Measurements from ENCODE around the gene RBPMS2.

The RBPMS2 gene

GRCh38 chr15:64783796-64784195, 8.4 kb upstream of the RBPMS2 start:
- DNase-seq (ENCODE audit: low spot score): no peak

- no peak for DNase-seq (ENCODE audit: low spot score)
These were observed 7.4 kb upstream of the RBPMS2 start for GRCh38 chr15:64782751-64783150.

DNA sequence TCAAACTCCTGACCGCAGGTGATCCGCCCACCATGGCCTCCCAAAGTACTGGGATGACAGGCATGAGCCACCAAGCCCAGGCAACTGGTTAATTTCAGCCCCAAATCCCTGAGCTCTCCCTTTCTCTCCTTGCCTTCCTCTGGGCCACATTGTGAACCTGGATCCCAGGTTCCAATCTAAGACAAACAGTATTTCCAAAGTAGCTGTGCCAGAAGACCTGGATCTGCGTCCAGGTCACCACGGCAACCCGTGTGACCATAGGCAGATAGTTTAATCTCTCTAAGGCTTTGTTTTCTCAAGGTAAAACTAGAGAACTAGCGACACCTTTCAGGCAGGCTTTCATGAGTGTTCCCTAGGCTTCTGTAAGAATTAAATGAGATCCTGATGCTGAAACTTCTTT, 5.9 kb upstream of the RBPMS2 start:
- no peak for DNase-seq (ENCODE audit: low spot score)

GRCh38 chr15:64780600-64781156, 5.3 kb upstream of the RBPMS2 start:
- no peak for DNase-seq (ENCODE audit: low spot score)

- no peak for DNase-seq (ENCODE audit: low spot score)
These were observed 4.2 kb upstream of the RBPMS2 start for GRCh38 chr15:64779630-64780029.

DNA sequence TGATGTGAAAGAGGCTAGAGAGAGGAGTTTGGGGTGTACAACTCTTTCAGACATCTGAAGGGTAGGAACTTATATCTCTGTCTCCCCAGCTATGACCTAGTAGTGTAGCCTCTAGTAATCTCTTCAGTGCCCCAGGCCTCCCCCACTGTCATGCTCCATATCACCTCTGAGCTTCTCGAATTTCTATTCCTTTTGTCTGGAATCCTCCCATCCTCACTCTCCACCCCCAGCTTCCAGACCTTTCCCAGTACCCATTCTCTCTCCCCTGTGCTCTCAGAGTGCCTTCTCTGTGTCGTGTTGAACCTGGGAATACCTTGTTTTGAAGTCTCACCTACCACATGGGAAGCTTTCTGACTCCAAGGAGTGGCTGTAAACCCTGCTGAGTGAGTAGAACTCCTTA, 3.6 kb upstream of the RBPMS2 start:
- no peak for DNase-seq (ENCODE audit: low spot score)

DNA sequence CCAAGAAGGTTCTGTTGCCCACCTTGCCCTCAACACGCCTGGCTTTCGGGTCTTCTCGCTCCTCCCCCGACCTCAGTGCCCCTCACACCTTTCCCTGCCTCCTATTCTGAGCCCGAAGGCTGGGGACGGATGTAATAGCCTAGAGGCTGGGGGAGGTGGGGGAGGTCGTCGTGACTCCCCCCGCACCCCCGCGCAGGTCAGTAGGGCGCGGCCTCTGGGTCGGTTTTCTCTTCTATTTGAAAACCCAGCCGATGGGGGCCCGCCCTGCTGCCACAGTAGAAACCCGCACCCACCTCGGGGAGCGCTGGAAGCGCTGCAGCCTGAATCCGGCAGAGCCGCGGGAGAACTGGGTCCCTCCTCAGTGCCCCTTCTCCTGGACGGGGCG, 1.0 kb upstream of the RBPMS2 start:
- no peak for DNase-seq (ENCODE audit: low spot score)

DNA sequence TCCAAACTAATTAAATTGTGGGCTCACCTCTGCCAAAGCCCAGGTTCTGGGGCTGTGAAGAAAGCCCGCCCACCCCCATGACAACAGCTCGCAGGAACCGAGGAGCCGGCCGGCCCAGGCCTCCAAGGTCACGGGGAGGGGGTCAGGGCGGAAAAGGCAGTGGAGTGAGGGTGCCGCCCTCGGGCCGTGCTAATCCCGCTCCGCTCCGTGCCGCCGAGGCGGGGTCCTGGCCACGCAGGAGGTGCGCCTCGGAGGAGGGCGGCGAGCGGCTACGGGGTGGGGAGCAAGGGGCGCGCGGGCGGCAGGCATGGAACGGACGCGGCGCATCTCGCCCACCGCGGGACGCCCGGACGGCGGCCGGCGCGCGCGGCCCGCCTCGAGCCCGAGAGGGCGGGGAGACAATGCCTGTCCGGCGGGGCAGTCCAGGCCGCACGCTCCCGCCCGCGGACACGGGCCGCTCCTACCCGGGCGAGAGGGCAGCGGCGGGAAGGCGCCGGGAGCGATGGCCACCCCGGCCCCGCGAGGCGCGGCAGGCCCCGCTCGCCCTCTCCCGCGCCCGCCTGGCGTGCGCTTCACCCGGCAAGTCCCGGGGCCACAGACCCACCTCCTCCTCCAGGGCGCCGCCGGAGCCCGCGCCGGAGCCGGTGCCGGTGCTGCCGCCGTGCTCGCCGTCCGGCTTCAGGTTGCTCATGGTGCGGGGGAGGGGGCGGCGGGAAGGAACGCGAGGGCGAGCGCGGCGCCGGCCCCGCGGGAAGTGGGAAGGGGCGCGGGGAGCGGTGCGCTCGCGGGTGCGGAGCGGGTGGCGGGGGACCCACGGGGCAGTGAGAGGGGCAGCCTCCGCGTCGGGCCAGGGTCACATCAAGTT, 528 bp downstream of the RBPMS2 start:
- DNase-seq (ENCODE audit: low spot score): no peak

GRCh38 chr15:64774037-64774628, 1.3 kb downstream of the RBPMS2 start:
- no peak for DNase-seq (ENCODE audit: low spot score)

GRCh38 chr15:64773606-64774005, 1.8 kb downstream of the RBPMS2 start:
- no peak for DNase-seq (ENCODE audit: low spot score)

GRCh38 chr15:64772964-64773363, 2.4 kb downstream of the RBPMS2 start:
- no peak for DNase-seq (ENCODE audit: low spot score)

- no peak for DNase-seq (ENCODE audit: low spot score)
These were observed 2.9 kb downstream of the RBPMS2 start for GRCh38 chr15:64772488-64772887.

GRCh38 chr15:64770626-64771025, 4.8 kb downstream of the RBPMS2 start:
- DNase-seq (ENCODE audit: low spot score): no peak

- no peak for DNase-seq (ENCODE audit: low spot score)
These were observed 8.2 kb downstream of the RBPMS2 start for GRCh38 chr15:64767203-64767602.

GRCh38 chr15:64766058-64766457, 9.3 kb downstream of the RBPMS2 start:
- no peak for DNase-seq (ENCODE audit: low spot score)

GRCh38 chr15:64763874-64764273, 11.5 kb downstream of the RBPMS2 start:
- no peak for DNase-seq (ENCODE audit: low spot score)

- DNase-seq (ENCODE audit: low spot score): no peak
These were observed 11.9 kb downstream of the RBPMS2 start for GRCh38 chr15:64763462-64763861.

DNA sequence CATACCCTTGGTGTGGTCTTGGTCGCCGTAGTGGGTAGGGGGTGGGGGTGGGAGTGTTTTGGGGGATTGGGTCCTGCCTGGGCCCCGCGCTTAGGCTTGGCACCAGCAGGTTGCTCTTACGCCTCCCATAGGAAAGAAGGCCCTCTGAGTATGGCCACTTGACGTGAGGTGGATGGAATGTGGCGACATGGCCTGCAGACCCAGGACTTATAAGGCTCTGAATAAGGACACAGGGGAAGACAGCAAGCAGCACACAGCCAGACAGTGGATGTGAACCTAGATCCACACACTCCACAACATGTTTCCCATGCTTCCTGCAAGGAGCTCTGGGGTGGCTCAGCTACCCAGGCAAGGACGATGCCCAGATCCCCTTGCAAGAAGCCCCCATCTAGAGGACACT, 12.4 kb downstream of the RBPMS2 start:
- no peak for DNase-seq (ENCODE audit: low spot score)

GRCh38 chr15:64762546-64762945, 12.8 kb downstream of the RBPMS2 start:
- DNase-seq (ENCODE audit: low spot score): no peak

GRCh38 chr15:64761156-64761555, 14.2 kb downstream of the RBPMS2 start:
- no peak for DNase-seq (ENCODE audit: low spot score)

DNA sequence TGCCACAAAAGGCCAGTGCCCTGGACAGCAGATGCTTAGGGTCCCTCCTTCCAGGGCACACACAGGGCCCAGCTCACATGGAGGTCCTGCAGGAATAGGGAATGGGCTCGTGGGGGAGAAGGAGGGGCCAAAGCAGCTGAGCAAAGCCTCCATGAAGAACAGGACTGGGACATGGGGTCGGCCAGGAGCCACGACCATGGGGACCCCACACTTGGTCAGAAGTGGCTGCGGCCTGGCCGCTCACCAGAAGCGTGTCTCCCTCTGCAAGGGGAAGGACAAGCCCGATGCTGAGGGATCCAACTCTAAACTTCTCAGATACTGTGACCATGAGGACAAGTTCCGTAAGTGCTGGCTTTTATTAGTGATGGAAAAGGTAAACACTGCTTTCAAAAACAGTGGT, 15.3 kb downstream of the RBPMS2 start:
- no peak for DNase-seq (ENCODE audit: low spot score)

GRCh38 chr15:64755427-64755940, 19.9 kb downstream of the RBPMS2 start:
- no peak for DNase-seq (ENCODE audit: low spot score)
